Nephron (organoid): ENCODE measurements around the gene NRXN2.

ENCODE experiments used
- H3K27ac Mint-ChIP-seq, 3 experiments: 2 replicates each; pipeline ENCODE4 v1.8.0; 2020; ENCODE audit warnings: mixed read lengths in 3 of 3, mild to moderate bottlenecking in 2 of 3, moderate library complexity in 1 of 3
- H3K27me3 Mint-ChIP-seq: 2 replicates; pipeline ENCODE4 v1.8.0; 2021; ENCODE audit warnings: low read depth, mild to moderate bottlenecking, moderate library complexity, mixed read lengths
- H3K36me3 Mint-ChIP-seq: 2 replicates; pipeline ENCODE4 v1.8.0; 2020; ENCODE audit warnings: low read depth, mixed read lengths
- H3K4me1 Mint-ChIP-seq: 2 replicates; pipeline ENCODE4 v1.8.0; 2020; ENCODE audit warnings: mixed read lengths
- H3K4me3 Mint-ChIP-seq, 3 experiments: 2 replicates each; pipeline ENCODE4 v1.8.0; 2020; ENCODE audit warnings: mild to moderate bottlenecking in 3 of 3, mixed read lengths in 3 of 3, moderate library complexity in 2 of 3
- H3K9me3 Mint-ChIP-seq: 2 replicates; pipeline ENCODE4 v1.8.0; 2020; ENCODE audit warnings: mixed read lengths
- TF ChIP-seq, protein P1 (sequence below), 3 experiments: fragments of 200-600 bp; sonication (generic); IDR thresholded peaks; one replicate each; pipeline ENCODE4 v1.5.0; 2021; ENCODE audit warnings: antibody characterized with exemption in 3 of 3; ENCODE audit not compliant: unreplicated experiment in 3 of 3

The NRXN2 gene

DNA sequence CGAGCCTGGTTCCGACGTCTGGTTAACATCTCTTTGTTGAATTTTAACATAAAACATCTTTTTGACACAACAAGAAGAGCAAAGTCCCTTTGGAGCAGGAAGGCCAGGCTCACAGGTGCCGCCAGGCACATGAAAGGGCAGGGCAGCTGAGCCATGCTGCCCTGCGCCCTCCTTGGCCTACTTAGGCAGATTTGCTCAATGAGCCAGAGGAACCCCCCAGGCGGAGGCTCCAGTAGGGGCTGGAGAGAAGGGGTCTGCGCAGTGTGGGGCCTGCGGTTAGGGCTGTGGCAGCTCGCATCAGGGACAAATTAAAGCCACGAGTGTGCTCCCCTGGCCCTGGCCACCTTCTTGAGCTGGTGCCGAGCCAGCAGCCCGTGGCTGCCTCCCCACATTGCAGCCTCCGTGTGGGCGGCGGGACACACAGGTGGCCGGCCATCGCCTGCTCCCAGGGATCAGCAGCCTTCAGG, 141.9 kb downstream of the NRXN2 start:
- H3K36me3 Mint-ChIP-seq = no peaks in the 10 kb centered on the region
- H3K27ac Mint-ChIP-seq = peak overlapping the region in 2 of 3 experiments; percentile 84 to 88
- H3K4me3 Mint-ChIP-seq = peak overlapping the region in 1 of 3 experiments; percentile 27
- peaks cover 12% of the 10 kb centered on the region for H3K4me1 Mint-ChIP-seq
- no peaks in the 10 kb centered on the region for H3K9me3 Mint-ChIP-seq
- TF ChIP-seq, protein P1, sequence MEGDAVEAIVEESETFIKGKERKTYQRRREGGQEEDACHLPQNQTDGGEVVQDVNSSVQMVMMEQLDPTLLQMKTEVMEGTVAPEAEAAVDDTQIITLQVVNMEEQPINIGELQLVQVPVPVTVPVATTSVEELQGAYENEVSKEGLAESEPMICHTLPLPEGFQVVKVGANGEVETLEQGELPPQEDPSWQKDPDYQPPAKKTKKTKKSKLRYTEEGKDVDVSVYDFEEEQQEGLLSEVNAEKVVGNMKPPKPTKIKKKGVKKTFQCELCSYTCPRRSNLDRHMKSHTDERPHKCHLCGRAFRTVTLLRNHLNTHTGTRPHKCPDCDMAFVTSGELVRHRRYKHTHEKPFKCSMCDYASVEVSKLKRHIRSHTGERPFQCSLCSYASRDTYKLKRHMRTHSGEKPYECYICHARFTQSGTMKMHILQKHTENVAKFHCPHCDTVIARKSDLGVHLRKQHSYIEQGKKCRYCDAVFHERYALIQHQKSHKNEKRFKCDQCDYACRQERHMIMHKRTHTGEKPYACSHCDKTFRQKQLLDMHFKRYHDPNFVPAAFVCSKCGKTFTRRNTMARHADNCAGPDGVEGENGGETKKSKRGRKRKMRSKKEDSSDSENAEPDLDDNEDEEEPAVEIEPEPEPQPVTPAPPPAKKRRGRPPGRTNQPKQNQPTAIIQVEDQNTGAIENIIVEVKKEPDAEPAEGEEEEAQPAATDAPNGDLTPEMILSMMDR (IDR thresholded peaks at IDR 0.05; ENCODE audit: unreplicated experiment in 3 of 3) = no peak
- H3K27me3 Mint-ChIP-seq = peaks cover 22% of the 10 kb centered on the region

DNA sequence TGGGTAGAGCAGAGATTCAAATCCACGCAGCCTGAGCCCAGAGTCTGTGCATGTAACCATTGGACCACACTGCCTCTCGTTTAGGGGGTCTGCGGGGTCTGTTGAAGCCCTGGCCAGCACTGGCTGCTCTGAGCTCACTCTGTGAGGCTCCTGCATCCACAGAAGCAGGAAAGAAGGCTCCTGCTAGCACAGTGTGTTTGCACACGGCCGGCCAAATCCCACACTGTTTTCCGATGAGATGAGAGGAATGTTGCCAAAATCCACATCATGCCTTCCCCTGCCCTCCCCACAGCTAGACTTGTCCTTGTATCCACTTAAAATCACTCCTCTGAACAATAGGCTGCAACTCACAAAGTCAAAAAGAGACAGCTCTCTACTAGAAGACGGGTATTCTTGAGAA, 142.6 kb downstream of the NRXN2 start:
- Mint-ChIP-seq H3K27me3 (peaks cover 21% of the 10 kb centered on the region), H3K27ac (peak overlapping the region in 2 of 3 experiments; percentile 84 to 88), H3K4me1 (peaks cover 12% of the 10 kb centered on the region), H3K36me3 (no peaks in the 10 kb centered on the region), H3K9me3 (no peaks in the 10 kb centered on the region), H3K4me3 (no peak overlapping the region)
- TF ChIP-seq, protein P1 (IDR thresholded peaks at IDR 0.05; ENCODE audit: unreplicated experiment in 3 of 3) = no peak

DNA sequence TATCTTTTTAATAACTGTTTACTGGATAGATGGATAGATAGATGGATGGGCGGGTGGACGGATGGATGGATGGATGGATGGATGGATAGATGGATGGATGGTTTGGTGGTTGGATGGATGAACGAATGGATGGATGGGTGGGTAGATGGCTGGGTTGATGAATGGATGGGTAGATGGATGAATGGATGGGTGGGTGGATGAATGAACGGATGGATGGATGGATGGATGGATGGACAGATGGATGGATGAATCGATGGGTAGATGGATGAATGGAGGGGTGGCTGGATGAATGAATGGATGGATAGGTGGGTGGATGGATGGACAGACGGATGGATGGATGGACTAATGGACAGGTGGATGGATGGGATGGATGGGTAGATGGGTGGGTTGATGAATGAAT, 145.8 kb downstream of the NRXN2 start:
- TF ChIP-seq, protein P1 (IDR thresholded peaks at IDR 0.05; ENCODE audit: unreplicated experiment in 3 of 3) = no peak
- Mint-ChIP-seq H3K27me3 (peaks cover 9% of the 10 kb centered on the region), H3K9me3 (no peaks in the 10 kb centered on the region), H3K36me3 (no peaks in the 10 kb centered on the region), H3K4me1 (peaks cover 17% of the 10 kb centered on the region), H3K4me3 (no peak overlapping the region), H3K27ac (no peak overlapping the region)

DNA sequence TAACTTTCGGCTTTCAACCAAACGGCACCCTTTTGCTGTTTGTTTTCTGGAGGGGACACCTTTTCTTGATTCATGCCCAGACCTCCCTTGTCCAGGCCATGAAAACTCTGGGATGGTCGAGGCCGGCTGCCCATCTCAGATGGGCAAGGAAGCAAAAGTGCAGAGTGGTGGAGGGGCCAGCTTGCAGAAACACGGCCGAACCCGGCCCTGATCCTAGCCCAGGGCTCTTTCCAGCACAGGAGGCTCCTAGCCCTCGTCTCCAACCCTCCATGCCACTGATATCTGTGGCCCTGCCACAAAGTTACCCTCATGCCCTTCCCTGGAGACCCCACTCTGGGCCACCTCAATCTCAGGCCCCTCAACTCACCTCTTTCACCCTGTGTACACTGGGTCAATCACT, 150.9 kb downstream of the NRXN2 start:
- H3K27me3 Mint-ChIP-seq = peaks cover 9% of the 10 kb centered on the region
- H3K4me1 Mint-ChIP-seq = peaks cover 11% of the 10 kb centered on the region
- H3K4me3 Mint-ChIP-seq = no peak overlapping the region
- no peaks in the 10 kb centered on the region for H3K36me3 Mint-ChIP-seq
- TF ChIP-seq, protein P1 (IDR thresholded peaks at IDR 0.05; ENCODE audit: unreplicated experiment in 3 of 3) = no peak
- no peaks in the 10 kb centered on the region for H3K9me3 Mint-ChIP-seq
- H3K27ac Mint-ChIP-seq = peak overlapping the region in 1 of 3 experiments; percentile 86

DNA sequence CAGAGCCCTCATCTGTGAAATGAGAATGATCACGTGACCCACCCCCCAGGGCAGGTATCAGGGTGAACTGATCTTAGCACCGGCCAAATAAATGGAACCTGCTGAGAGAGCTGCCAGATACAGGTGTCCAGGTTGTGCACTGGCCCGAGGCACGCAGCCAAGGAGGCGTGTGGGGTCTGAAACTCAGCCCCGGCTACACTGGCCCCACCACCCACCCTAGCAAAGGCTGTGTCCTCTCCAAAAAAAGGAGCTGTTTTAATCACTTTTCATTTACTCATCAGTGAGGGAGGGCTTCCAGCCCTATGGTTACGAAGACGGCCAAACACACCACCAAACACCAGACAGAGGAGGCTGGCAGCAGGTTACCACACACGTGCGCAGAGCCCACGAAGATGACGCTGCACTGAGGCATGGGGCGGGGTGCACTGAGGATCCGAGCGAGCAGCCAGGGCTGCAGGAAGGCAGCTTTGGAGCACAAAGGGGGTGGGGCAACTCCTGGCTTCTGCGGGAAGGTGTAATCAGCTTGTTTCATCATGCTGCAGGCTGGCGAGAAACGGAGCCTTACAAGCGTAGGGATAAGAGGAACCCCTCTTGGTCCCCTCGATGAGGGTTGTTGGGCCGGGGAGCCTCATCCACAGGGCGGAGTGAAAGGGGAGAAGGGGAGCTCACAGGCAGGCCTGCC, 151.4 kb downstream of the NRXN2 start:
- Mint-ChIP-seq H3K9me3 (no peaks in the 10 kb centered on the region), H3K36me3 (no peaks in the 10 kb centered on the region)

More for the DNA sequence above, 151.4 kb downstream of the NRXN2 start:
- H3K4me3 Mint-ChIP-seq = peak overlapping the region in 1 of 3 experiments; percentile 14
- H3K4me1 Mint-ChIP-seq = peaks cover 16% of the 10 kb centered on the region
- peaks cover 9% of the 10 kb centered on the region for H3K27me3 Mint-ChIP-seq
- H3K27ac Mint-ChIP-seq = no peak overlapping the region
- TF ChIP-seq, protein P1 (IDR thresholded peaks at IDR 0.05; ENCODE audit: unreplicated experiment in 3 of 3) = no peak
